Measurements from ENCODE around the gene CSNK1D.

DNA sequence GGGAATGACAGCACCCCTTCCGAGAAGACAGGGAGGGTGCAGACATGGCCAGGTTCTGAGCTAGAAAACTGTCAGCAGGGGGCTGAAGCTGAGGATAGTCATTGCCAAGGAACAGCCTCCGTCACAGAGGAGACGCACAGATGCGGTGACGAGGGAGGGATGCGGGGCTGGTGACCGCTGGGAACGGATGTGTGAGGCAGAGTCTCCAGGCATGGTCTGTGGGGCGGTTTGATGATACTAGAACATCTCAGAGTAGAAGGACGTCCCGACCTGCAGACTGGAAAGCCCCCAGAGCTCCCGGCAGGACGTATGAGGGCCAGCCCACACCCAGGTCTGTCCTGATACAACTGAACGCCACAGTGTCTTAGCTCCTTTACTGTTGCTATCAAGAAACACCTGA is 1.8 kb upstream of the CSNK1D start:
- TF ChIP-seq CTCF (IDR thresholded peaks at IDR 0.05) = no peak
- TF ChIP-seq EZH2 (IDR thresholded peaks at IDR 0.05; ENCODE audit: borderline replicate concordance, insufficient read depth, low read depth, low read length, poor library complexity, severe bottlenecking) = no peak

All from B cell (primary cell).